ENCODE data around the gene JMJD1C. TPM values are rescaled to one million over a fixed set of nuclear protein-coding genes. Genes with fewer than 3 reads are reported as not detected.

The JMJD1C gene
- total RNA-seq, 1 donor from 2014 or later, result 105 TPM

GRCh38 chr10:63363951-63364350 is 101.8 kb downstream of the JMJD1C start:
- no peak for TF ChIP-seq POLR2AphosphoS5 (IDR thresholded peaks at IDR 0.05; ENCODE audit: insufficient read depth in 1 of 2, low read depth in 1 of 2)
- TF ChIP-seq POLR2A (IDR thresholded peaks at IDR 0.05), result no peak
- no peak for TF ChIP-seq CTCF (IDR thresholded peaks at IDR 0.05)
- intact Hi-C loops (cut with DNase I), result no loop called here

GRCh38 chr10:63355682-63356081 is 110.1 kb downstream of the JMJD1C start:
- no peak for DNase-seq (ENCODE audit: extremely low spot score in 2 of 2)
- no peaks in the 10 kb centered on the region for H3K36me3 ChIP-seq
- H3K9me3 ChIP-seq, result no peaks in the 10 kb centered on the region
- peaks cover 5% of the 10 kb centered on the region for H3K4me1 ChIP-seq
- H3K4me3 ChIP-seq, result no peak overlapping the region
- no peak for TF ChIP-seq POLR2AphosphoS5 (IDR thresholded peaks at IDR 0.05; ENCODE audit: insufficient read depth in 1 of 2, low read depth in 1 of 2)
- no peak for TF ChIP-seq CTCF (IDR thresholded peaks at IDR 0.05)
- TF ChIP-seq POLR2A (IDR thresholded peaks at IDR 0.05), result no peak
- intact Hi-C loops (cut with DNase I), result no loop called here
- no peak overlapping the region for H3K27ac ChIP-seq
- no peaks in the 10 kb centered on the region for H3K27me3 ChIP-seq

More at GRCh38 chr10:63363951-63364350, 101.8 kb downstream of the JMJD1C start:
- Histone ChIP-seq H3K4me1 (no peaks in the 10 kb centered on the region), H3K27ac (no peak overlapping the region), H3K4me3 (no peak overlapping the region), H3K9me3 (no peaks in the 10 kb centered on the region), H3K27me3 (no peaks in the 10 kb centered on the region), H3K36me3 (no peaks in the 10 kb centered on the region)
- DNase-seq (ENCODE audit: extremely low spot score in 2 of 2), result no peak

GRCh38 chr10:63352976-63353375 is 112.8 kb downstream of the JMJD1C start:
- Histone ChIP-seq H3K9me3 (no peaks in the 10 kb centered on the region), H3K4me3 (no peak overlapping the region), H3K27me3 (no peaks in the 10 kb centered on the region), H3K27ac (no peak overlapping the region), H3K4me1 (peaks cover 5% of the 10 kb centered on the region), H3K36me3 (no peaks in the 10 kb centered on the region)
- no peak for DNase-seq (ENCODE audit: extremely low spot score in 2 of 2)
- no peak for TF ChIP-seq CTCF (IDR thresholded peaks at IDR 0.05)
- no peak for TF ChIP-seq POLR2AphosphoS5 (IDR thresholded peaks at IDR 0.05; ENCODE audit: insufficient read depth in 1 of 2, low read depth in 1 of 2)
- no peak for TF ChIP-seq POLR2A (IDR thresholded peaks at IDR 0.05)
- intact Hi-C loops (cut with DNase I), result no loop called here

- TF ChIP-seq CTCF (IDR thresholded peaks at IDR 0.05) (no peak), POLR2AphosphoS5 (IDR thresholded peaks at IDR 0.05; ENCODE audit: insufficient read depth in 1 of 2, low read depth in 1 of 2) (no peak), POLR2A (IDR thresholded peaks at IDR 0.05) (no peak)
- no peaks in the 10 kb centered on the region for H3K9me3 ChIP-seq
- no peaks in the 10 kb centered on the region for H3K27me3 ChIP-seq
- intact Hi-C loops (cut with DNase I), result no loop called here
- DNase-seq (ENCODE audit: extremely low spot score in 2 of 2), result no peak
- no peaks in the 10 kb centered on the region for H3K4me1 ChIP-seq
- no peak overlapping the region for H3K27ac ChIP-seq
- H3K4me3 ChIP-seq, result no peak overlapping the region
- no peaks in the 10 kb centered on the region for H3K36me3 ChIP-seq
These were observed 117.4 kb downstream of the JMJD1C start for GRCh38 chr10:63348245-63348850.

- TF ChIP-seq POLR2A (IDR thresholded peaks at IDR 0.05) (no peak), POLR2AphosphoS5 (IDR thresholded peaks at IDR 0.05; ENCODE audit: insufficient read depth in 1 of 2, low read depth in 1 of 2) (no peak), CTCF (IDR thresholded peaks at IDR 0.05) (no peak)
- no peaks in the 10 kb centered on the region for H3K4me1 ChIP-seq
- H3K27ac ChIP-seq, result no peak overlapping the region
- no peaks in the 10 kb centered on the region for H3K27me3 ChIP-seq
- no peak for DNase-seq (ENCODE audit: extremely low spot score in 2 of 2)
- no peaks in the 10 kb centered on the region for H3K36me3 ChIP-seq
- intact Hi-C loops (cut with DNase I), result no loop called here
- H3K4me3 ChIP-seq, result no peak overlapping the region
- H3K9me3 ChIP-seq, result no peaks in the 10 kb centered on the region
These were observed 119.7 kb downstream of the JMJD1C start for GRCh38 chr10:63346015-63346441.
